HG02973 (cell line): ENCODE data around the gene INS.

Source experiments
- ATAC-seq: cut with Tn5 transposase; IDR thresholded peaks from one replicate; pipeline ENCODE4 v1.9.1; 2021; ENCODE audit warnings: moderate library complexity; ENCODE audit not compliant: unreplicated experiment

Gene INS

DNA sequence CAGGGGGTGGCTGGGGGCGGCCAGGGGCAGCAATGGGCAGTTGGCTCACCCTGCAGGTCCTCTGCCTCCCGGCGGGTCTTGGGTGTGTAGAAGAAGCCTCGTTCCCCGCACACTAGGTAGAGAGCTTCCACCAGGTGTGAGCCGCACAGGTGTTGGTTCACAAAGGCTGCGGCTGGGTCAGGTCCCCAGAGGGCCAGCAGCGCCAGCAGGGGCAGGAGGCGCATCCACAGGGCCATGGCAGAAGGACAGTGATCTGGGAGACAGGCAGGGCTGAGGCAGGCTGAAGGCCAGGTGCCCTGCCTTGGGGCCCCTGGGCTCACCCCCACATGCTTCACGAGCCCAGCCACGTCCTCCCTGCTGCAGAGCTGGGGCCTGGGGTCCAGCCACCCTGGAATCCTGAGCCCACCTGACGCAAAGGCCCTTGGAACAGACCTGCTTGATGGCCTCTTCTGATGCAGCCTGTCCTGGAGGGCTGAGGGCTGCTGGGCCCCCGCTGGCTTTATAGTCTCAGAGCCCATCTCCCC, at the start of gene INS:
Gene INS (minus strand): TSS at position 474 of the 524 bp plus-strand sequence. CDS start 238 bp downstream, at position 236.
- no peak for ATAC-seq

DNA sequence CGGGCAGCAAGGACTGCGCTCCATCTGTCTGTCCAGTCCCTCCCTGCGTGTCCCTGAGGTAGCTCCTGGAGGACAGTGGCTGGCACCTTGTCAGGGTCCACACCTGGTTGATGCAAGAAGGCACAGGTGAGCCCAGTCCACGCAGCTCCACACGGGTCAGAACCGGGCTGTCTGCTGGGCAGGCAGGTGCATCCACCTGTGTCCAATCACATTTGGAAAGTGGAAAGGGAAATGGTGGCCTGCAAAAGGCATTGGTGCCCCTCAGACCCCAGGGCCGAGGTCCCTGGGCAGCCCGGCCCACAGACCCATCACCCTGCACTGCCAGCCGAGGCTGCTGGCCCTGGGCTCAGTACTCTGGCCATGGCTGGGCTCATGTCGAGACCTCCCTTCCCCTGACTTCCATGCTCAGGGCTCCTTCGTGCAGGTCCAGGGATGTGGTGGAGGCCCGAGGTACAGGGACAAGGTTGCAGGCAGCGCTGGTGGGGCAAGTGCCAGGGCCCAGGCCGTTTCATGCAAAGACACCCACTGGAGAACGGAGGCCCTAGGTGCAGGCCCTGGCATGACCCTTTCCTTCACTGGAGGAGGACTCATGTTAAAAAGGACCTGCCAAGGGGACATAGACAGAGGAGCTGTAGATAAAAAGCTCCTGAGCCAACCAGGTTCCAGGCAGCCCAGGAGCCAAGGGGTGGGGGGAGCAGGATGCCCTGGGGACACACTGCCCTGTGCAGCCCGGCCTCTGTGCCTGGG, 49.5 kb upstream of the INS start:
- no peak for ATAC-seq

DNA sequence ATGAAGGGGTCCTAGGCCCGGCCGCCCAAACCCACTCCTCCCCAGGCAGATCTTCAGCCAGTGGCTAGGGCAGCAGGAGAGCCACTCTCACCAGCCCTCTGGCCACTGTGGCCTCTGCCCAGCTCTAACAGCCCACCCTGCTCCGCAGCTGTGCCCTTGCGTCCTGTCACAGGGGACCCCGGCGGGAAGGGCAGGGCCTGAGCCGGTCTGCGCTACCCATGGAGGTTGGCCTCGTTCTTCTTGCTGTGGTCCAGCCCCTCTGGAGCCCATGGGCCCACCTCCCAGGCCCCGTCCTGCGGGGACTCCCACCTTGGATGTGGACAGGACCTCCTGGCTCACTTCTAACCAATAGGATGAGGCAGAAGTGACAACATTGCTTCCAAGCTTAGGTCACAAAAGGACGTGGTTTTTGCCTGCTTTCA, 48.9 kb upstream of the INS start:
- ATAC-seq: no peak

DNA sequence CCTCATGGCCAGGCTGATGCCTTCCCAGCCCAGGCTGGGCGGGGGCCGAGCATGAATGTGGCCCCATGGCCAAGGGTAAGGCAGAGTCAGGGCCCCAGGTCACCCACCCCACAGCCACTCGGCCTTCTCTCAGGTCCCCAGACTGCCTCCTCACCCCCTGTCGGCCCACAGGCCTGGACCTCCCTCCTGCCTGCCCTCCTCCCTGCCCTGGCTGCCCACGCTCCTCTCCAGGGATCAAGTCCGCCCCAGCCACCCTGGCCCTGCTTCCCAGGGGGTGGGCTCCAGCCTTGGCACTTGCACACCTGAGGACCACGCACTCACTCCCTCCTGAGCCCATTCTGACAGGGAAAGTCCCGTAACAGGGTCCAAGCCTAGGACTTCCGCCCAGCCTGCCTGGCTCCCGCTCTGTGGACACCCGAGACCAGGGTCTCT, 48.4 kb upstream of the INS start:
- ATAC-seq: no peak

- no peak for ATAC-seq
These were observed 47.8 kb upstream of the INS start for GRCh38 chr11:2208691-2209369.

DNA sequence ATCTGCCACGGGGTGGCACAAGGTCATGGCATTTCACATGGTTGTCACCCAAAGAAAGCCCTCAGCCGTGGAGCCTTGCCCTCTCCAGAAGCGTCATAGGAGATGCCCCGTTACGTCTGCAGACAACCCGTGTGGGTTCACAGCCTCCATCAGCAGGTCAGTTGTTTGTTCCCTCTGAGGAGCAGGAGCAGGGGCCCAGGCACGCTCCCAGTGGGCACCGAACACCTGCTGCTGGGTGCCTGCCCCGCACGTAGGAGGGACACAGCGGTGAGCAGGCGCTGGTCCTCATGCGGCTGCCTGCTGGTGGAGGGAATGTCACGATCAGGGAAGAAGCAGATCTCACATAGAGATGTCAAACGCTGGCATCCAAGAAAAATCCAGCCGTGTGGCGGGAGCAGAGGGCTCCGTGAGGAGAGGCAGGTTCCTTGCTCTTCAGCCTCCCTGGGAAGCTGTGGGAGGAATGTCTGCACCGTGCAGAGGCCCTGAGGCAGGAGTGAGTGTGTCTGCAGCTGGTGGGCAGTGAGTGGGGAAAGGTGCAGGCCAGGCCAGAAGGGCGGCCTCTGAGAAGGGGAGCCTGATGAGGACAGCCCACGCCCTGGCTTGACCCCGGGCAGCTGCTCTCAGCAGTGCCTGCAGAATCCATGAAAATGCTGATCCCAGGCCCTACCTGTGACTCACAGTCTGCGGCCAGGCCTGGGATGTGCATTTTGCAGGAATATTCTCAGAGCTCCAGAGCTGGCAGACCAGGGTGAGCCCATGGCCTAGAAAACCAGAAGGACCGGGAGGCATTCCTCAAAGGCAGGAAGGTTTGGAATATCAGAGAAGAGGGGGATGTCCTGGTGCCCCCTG, 47.0 kb upstream of the INS start:
- no peak for ATAC-seq

DNA sequence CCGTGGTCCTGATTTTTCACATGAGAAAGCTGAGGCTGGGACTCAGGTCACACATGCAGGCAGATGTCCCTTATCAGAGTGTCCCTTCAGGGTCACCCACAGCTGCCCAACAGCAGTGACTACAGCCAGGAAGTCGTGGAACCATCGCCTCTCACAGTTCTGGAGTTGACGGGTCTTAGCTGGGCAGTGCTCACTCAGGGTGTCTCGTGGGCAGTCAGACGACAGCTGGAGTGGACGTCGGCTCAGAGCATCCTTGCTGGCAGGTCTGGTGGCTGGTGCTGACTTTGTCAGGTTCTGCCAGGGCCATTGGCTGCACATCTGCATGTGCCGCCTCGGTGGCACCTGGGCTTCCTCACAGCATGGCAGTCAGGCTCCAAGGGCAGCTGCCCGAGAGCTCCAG, 46.2 kb upstream of the INS start:
- no peak for ATAC-seq

DNA sequence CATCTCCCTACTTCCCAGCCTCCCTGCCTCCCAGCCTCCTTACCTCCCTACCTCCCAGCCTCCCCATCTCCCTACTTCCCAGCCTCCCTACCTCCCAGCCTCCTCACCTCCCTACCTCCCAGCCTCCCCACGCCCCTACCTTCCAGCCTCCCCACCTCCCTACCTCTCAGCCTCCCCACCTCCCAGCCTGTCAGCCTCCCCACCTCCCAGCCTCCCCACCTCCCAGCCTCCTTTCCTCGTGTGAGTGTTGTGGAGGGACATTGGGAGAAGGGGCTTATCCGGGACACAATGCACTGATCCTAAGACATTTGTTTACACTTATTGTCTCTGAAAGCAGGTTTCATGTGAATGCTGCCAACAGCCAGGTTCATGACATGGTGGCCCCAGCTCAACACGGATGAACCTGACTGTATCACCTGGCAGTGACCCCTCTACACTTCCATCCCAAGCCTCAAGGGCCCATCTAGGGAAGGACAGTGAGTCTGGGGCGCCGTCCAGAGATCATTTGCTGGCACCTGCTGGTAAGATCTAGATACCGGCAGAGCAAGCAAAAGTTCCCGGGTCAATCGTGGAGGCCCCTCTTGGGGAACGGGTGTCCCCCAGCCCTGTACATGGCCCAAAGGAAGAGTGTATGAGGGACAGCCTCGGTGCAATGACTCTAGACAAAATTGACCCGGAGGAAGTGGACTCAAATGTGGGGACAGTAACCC, 45.1 kb upstream of the INS start:
- no peak for ATAC-seq

DNA sequence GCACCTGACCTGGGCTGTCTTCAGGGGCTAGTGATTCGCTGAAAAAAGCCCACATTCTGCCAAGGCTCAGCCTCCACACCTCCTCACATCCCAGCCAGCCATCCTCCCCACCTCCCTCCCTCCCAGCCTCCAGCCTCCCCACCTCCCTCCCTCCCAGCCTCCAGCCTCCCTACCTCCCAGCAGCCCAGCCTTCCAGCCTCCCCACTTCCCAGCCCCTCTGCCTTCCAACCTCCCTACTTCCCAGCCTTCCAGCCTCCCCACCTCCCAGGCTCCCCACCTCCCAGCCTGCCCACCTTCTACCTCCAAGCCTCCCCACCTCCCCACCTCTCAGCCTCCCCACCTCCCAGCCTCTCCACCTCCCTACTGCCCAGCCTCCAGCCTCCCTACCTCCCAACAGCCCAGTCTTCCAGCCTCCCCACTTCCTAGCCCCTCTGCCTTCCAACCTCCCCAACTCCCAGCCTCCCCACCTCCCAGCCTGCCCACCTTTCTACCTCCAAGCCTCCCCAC, 44.3 kb upstream of the INS start:
- ATAC-seq: no peak

- ATAC-seq: no peak
These were observed 43.6 kb upstream of the INS start for GRCh38 chr11:2204361-2205213.

- no peak for ATAC-seq
These were observed 42.6 kb upstream of the INS start for GRCh38 chr11:2203440-2204259.

DNA sequence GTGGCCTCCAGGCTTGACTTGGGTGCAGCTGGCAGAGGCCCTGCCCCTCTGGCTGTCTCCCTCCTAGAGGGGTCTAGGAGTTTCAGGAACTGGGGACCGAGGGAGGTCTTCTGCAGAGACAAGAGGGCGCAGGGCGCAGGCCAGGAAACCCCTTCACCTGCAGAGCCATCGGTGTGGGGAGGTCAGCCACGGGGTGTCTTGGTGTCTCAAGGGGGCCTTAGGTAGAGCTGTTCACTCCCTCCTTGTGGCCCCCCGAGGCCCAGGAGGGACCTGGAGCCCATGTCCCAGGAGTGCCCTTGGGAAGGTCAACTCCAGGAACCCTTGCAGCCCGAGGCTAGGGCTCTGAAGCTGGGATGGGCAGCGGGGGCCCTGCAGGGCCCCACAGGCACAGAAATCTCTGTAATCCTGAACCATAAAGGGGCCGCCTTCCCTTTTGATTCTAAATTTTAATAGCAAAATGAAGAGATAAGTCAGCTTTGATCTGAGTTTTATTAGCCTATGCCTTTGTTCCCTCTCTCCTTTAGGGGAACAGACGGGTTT, 42.0 kb upstream of the INS start:
- no peak for ATAC-seq

DNA sequence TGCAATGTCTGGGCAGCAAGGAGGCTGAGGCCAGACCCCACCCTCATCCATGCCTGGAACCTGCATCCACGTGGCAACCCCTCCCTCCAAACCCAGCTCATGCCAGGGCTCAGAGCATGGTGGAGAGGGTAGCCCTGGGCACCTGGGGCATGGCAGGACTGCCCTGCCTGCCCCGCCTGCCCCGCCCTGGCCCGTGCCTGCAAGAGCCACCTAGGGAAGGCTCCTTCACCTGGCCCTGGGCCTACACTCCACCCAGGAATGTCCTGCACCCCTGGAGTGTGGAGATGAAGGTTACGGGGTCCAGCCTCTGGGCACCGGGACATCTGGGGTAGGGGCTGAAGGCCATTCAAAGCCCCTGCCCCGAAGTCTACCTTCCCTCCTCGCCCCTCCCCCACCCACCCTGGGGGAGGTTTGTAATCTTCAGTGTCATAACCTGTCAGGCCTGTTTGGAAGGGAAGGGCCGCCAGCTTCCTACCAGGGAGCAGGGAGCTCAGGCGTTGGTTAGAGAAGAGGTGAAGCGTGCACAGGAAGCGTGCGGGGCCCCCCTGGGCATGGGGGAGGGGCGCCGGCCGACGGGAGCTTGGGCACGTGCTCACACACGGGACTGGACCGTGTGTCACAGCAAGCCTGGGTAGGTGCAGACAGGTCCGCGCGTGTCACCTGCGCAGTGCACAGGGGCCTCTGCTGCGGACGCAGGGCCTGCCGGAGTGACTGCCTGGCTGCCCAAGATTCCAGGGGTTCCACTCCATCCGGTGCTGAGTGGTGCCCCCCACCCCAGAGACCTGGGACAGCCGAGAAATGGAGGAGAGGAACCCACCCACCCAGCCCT, 41.3 kb upstream of the INS start:
- no peak for ATAC-seq

DNA sequence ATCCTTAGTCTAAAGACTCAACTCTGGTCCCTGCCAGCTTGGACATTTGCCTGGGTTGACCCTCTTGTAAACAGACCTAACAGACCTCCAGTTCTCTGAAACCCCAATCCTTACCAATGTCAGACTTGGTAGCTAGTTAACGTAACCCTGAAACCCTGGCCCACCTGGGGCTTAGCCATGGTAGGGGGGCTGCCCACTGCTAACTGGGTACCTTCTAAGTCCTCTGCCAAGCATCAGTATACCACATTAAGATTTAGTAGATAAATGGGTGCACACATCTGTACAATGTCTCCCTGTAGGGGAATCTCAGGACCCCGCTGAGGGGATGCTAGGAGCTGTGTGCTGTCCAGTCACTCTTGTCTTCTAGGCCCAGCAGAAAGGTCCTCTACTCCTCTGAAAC, 40.5 kb upstream of the INS start:
- no peak for ATAC-seq

GRCh38 chr11:2200957-2201519, 40.0 kb upstream of the INS start:
- ATAC-seq: no peak

DNA sequence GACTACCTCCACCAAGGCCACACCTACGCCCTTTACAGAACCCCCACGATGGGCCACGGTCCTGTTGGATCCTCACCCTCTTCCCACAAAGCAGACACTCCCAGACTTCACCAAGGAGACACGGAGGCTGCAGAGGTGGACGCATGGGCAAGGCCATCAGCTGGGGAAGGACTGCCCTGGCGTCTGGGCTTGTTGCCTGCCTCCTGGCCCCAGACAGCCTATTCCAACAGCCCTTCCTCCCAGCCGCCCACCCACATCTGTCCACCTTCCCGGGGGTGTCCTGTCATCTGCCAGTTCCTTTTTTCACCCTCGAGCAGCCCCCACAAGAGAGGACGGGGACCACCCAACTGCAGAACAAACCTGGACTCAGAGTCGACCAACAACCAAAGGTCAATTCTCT, 39.5 kb upstream of the INS start:
- ATAC-seq: no peak
